ENCODE data around the gene SPOCK1.
A peak's percentile ranks its signal among the peaks of the same experiment; 100 is the strongest.

SPOCK1 gene

GRCh38 chr5:137372016-137372772, 126.9 kb downstream of the SPOCK1 start:
- DNase-seq: no peak
- intact Hi-C loops (cut with DNase I): no loop called here

GRCh38 chr5:137370096-137371071, 128.7 kb downstream of the SPOCK1 start:
- no peak for DNase-seq
- intact Hi-C loops (cut with DNase I): no loop called here

- intact Hi-C loops (cut with DNase I): no loop called here
- DNase-seq: no peak
Measured at GRCh38 chr5:137368651-137369050, 130.5 kb downstream of the SPOCK1 start.

- intact Hi-C loops (cut with DNase I): no loop called here
- DNase-seq: no peak
Measured at GRCh38 chr5:137367951-137368350, 131.2 kb downstream of the SPOCK1 start.

- DNase-seq: no peak
- intact Hi-C loops (cut with DNase I): no loop called here
Measured at GRCh38 chr5:137366526-137366925, 132.6 kb downstream of the SPOCK1 start.

- no peak for DNase-seq
- intact Hi-C loops (cut with DNase I): no loop called here
Measured at GRCh38 chr5:137365126-137365865, 133.8 kb downstream of the SPOCK1 start.

- intact Hi-C loops (cut with DNase I): no loop called here
- DNase-seq: no peak
Measured at GRCh38 chr5:137361280-137361679, 137.8 kb downstream of the SPOCK1 start.

GRCh38 chr5:137360607-137361006, 138.5 kb downstream of the SPOCK1 start:
- no peak for DNase-seq
- intact Hi-C loops (cut with DNase I): no loop called here

- DNase-seq: no peak
- intact Hi-C loops (cut with DNase I): no loop called here
Measured at GRCh38 chr5:137359941-137360340, 139.2 kb downstream of the SPOCK1 start.

GRCh38 chr5:137357436-137357835, 141.7 kb downstream of the SPOCK1 start:
- intact Hi-C loops (cut with DNase I): no loop called here
- DNase-seq: no peak

GRCh38 chr5:137356127-137356526, 143.0 kb downstream of the SPOCK1 start:
- no peak for DNase-seq
- intact Hi-C loops (cut with DNase I): no loop called here

GRCh38 chr5:137355708-137356107, 143.4 kb downstream of the SPOCK1 start:
- intact Hi-C loops (cut with DNase I): no loop called here

GRCh38 chr5:137352095-137352494, 147.0 kb downstream of the SPOCK1 start:
- DNase-seq: no peak
- intact Hi-C loops (cut with DNase I): no loop called here

More at GRCh38 chr5:137355708-137356107, 143.4 kb downstream of the SPOCK1 start:
- no peak for DNase-seq

GRCh38 chr5:137350791-137351190, 148.3 kb downstream of the SPOCK1 start:
- no peak for DNase-seq
- intact Hi-C loops (cut with DNase I): no loop called here

GRCh38 chr5:137348759-137349158, 150.4 kb downstream of the SPOCK1 start:
- DNase-seq: peak in 1 of 10 donors; percentile 32
- intact Hi-C loops (cut with DNase I): no loop called here

GRCh38 chr5:137347865-137348264, 151.3 kb downstream of the SPOCK1 start:
- no peak for DNase-seq
- intact Hi-C loops (cut with DNase I): no loop called here

GRCh38 chr5:137346281-137346680, 152.8 kb downstream of the SPOCK1 start:
- intact Hi-C loops (cut with DNase I): no loop called here
- no peak for DNase-seq

- intact Hi-C loops (cut with DNase I): no loop called here
- no peak for DNase-seq
Measured at GRCh38 chr5:137345396-137345795, 153.7 kb downstream of the SPOCK1 start.

- peak in 3 of 10 donors; percentile 34 to 60 (median 56) for DNase-seq
- intact Hi-C loops (cut with DNase I): loop anchor here (5.0 kb wide), 1 partner anchor 152 kb away; the partner anchor contains the start of gene SPOCK1
Measured at GRCh38 chr5:137344723-137345322, 154.3 kb downstream of the SPOCK1 start.

- intact Hi-C loops (cut with DNase I): loop anchor here (5.0 kb wide), 1 partner anchor 153 kb away; the partner anchor contains the start of gene SPOCK1
- DNase-seq: no peak
Measured at GRCh38 chr5:137344021-137344420, 155.1 kb downstream of the SPOCK1 start.
